Measurements from ENCODE around the gene CCDC146. TPM values are rescaled to one million over a fixed set of nuclear protein-coding genes. Genes with fewer than 3 reads are reported as not detected.

CCDC146 gene
- total and polyA plus RNA-seq, 2 of the 8 experiments (the other 6 are each of a cell fraction or from before 2014, with no cell fraction given), result 0.88 to 2.4 TPM

DNA sequence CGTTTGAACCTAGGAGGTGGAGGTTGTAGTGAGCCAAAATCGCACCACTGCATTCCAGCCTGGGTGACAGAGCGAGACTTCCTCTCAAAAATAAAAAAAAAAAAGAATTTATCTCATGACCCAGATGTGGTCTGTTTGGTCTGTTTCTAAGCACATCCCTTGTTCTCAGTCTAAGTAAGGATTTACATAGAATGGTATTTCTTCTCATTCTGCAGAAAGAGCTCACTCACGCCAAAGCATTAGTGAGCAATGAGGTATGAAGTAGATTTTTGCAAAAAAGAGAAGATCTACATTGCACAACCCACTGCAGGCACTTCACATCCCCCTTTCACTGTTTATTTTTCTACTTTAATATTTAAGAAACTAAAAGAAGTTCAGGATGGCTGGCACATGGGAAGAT lies 153.7 kb downstream of the CCDC146 start (continued):
- TF ChIP-seq, protein P1, sequence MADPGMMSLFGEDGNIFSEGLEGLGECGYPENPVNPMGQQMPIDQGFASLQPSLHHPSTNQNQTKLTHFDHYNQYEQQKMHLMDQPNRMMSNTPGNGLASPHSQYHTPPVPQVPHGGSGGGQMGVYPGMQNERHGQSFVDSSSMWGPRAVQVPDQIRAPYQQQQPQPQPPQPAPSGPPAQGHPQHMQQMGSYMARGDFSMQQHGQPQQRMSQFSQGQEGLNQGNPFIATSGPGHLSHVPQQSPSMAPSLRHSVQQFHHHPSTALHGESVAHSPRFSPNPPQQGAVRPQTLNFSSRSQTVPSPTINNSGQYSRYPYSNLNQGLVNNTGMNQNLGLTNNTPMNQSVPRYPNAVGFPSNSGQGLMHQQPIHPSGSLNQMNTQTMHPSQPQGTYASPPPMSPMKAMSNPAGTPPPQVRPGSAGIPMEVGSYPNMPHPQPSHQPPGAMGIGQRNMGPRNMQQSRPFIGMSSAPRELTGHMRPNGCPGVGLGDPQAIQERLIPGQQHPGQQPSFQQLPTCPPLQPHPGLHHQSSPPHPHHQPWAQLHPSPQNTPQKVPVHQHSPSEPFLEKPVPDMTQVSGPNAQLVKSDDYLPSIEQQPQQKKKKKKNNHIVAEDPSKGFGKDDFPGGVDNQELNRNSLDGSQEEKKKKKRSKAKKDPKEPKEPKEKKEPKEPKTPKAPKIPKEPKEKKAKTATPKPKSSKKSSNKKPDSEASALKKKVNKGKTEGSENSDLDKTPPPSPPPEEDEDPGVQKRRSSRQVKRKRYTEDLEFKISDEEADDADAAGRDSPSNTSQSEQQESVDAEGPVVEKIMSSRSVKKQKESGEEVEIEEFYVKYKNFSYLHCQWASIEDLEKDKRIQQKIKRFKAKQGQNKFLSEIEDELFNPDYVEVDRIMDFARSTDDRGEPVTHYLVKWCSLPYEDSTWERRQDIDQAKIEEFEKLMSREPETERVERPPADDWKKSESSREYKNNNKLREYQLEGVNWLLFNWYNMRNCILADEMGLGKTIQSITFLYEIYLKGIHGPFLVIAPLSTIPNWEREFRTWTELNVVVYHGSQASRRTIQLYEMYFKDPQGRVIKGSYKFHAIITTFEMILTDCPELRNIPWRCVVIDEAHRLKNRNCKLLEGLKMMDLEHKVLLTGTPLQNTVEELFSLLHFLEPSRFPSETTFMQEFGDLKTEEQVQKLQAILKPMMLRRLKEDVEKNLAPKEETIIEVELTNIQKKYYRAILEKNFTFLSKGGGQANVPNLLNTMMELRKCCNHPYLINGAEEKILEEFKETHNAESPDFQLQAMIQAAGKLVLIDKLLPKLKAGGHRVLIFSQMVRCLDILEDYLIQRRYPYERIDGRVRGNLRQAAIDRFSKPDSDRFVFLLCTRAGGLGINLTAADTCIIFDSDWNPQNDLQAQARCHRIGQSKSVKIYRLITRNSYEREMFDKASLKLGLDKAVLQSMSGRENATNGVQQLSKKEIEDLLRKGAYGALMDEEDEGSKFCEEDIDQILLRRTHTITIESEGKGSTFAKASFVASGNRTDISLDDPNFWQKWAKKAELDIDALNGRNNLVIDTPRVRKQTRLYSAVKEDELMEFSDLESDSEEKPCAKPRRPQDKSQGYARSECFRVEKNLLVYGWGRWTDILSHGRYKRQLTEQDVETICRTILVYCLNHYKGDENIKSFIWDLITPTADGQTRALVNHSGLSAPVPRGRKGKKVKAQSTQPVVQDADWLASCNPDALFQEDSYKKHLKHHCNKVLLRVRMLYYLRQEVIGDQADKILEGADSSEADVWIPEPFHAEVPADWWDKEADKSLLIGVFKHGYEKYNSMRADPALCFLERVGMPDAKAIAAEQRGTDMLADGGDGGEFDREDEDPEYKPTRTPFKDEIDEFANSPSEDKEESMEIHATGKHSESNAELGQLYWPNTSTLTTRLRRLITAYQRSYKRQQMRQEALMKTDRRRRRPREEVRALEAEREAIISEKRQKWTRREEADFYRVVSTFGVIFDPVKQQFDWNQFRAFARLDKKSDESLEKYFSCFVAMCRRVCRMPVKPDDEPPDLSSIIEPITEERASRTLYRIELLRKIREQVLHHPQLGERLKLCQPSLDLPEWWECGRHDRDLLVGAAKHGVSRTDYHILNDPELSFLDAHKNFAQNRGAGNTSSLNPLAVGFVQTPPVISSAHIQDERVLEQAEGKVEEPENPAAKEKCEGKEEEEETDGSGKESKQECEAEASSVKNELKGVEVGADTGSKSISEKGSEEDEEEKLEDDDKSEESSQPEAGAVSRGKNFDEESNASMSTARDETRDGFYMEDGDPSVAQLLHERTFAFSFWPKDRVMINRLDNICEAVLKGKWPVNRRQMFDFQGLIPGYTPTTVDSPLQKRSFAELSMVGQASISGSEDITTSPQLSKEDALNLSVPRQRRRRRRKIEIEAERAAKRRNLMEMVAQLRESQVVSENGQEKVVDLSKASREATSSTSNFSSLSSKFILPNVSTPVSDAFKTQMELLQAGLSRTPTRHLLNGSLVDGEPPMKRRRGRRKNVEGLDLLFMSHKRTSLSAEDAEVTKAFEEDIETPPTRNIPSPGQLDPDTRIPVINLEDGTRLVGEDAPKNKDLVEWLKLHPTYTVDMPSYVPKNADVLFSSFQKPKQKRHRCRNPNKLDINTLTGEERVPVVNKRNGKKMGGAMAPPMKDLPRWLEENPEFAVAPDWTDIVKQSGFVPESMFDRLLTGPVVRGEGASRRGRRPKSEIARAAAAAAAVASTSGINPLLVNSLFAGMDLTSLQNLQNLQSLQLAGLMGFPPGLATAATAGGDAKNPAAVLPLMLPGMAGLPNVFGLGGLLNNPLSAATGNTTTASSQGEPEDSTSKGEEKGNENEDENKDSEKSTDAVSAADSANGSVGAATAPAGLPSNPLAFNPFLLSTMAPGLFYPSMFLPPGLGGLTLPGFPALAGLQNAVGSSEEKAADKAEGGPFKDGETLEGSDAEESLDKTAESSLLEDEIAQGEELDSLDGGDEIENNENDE (IDR thresholded peaks at IDR 0.05; ENCODE audit: insufficient replicate concordance, low read length), result no peak
- TF ChIP-seq CHD1 (IDR thresholded peaks at IDR 0.05; ENCODE audit: low read depth, low read length), result no peak
- TF ChIP-seq GTF2F1 (IDR thresholded peaks at IDR 0.05; ENCODE audit: borderline replicate concordance, low read depth, low read length), result no peak

Measured in H1 (cell line).